OCI-LY7 (cell line): ENCODE measurements around the gene ROPN1L.

Experiments used
- CTCF ChIP-seq: fragments of 200-600 bp; sonication (generic); conservative IDR thresholded peaks from 2 replicates; pipeline ENCODE4 v1.5.1; 2014; ENCODE audit warnings: mild to moderate bottlenecking, antibody characterized with exemption, low read length, moderate library complexity, mixed read lengths
- EZH2phosphoT487 ChIP-seq: fragments of 200-600 bp; sonication (generic); IDR thresholded peaks from 2 replicates; pipeline ENCODE4 v1.6.1; 2018; ENCODE audit warnings: low read depth, borderline replicate concordance, mild to moderate bottlenecking, mixed run types, antibody characterized with exemption, low read length, moderate library complexity, mixed read lengths

GRCh38 chr5:10401498-10401897, 40.2 kb upstream of the ROPN1L start:
- TF ChIP-seq CTCF (no peak), EZH2phosphoT487 (no peak)
